ENCODE data around the gene TMEM86B. TPM values are rescaled to one million over a fixed set of nuclear protein-coding genes. Genes with fewer than 3 reads are reported as not detected.

Gene TMEM86B
- total RNA-seq, 1 donor from 2014 or later, result 6.7 TPM

DNA sequence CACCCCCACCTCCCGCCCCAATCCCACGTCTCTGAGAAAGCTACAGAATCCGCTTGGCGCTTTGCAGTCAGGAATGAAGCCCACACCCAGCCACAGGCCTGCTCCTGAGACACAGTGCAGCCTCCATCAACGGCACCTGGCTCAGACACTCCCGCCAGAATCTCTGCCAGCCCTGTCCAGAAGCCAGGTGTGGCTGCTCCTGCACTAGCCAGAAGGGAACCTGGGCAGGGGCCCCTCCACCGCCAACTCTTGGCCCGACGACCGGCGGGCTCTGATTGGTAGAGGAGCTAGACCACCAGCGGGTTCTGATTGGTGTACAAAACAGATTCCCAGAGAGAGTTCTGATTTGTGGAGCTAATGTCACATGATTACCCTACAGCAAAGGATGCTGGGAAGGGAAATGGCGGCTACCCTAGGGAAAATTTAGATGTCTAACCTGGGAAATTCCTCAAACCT, 33.1 kb upstream of the TMEM86B start:
- no peak for DNase-seq (ENCODE audit: low spot score in 2 of 2, unreplicated experiment in 2 of 2)
- Mint-ChIP-seq H3K4me3 (no peak overlapping the region), H3K27ac (no peak overlapping the region), H3K27me3 (ENCODE audit: low read depth) (no peaks in the 10 kb centered on the region), H3K4me1 (peaks cover 22% of the 10 kb centered on the region), H3K36me3 (peaks cover 6% of the 10 kb centered on the region), H3K9me3 (peaks cover 6% of the 10 kb centered on the region)
- TF ChIP-seq, protein P1, sequence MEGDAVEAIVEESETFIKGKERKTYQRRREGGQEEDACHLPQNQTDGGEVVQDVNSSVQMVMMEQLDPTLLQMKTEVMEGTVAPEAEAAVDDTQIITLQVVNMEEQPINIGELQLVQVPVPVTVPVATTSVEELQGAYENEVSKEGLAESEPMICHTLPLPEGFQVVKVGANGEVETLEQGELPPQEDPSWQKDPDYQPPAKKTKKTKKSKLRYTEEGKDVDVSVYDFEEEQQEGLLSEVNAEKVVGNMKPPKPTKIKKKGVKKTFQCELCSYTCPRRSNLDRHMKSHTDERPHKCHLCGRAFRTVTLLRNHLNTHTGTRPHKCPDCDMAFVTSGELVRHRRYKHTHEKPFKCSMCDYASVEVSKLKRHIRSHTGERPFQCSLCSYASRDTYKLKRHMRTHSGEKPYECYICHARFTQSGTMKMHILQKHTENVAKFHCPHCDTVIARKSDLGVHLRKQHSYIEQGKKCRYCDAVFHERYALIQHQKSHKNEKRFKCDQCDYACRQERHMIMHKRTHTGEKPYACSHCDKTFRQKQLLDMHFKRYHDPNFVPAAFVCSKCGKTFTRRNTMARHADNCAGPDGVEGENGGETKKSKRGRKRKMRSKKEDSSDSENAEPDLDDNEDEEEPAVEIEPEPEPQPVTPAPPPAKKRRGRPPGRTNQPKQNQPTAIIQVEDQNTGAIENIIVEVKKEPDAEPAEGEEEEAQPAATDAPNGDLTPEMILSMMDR (IDR thresholded peaks at IDR 0.05; ENCODE audit: unreplicated experiment), result no peak

DNA sequence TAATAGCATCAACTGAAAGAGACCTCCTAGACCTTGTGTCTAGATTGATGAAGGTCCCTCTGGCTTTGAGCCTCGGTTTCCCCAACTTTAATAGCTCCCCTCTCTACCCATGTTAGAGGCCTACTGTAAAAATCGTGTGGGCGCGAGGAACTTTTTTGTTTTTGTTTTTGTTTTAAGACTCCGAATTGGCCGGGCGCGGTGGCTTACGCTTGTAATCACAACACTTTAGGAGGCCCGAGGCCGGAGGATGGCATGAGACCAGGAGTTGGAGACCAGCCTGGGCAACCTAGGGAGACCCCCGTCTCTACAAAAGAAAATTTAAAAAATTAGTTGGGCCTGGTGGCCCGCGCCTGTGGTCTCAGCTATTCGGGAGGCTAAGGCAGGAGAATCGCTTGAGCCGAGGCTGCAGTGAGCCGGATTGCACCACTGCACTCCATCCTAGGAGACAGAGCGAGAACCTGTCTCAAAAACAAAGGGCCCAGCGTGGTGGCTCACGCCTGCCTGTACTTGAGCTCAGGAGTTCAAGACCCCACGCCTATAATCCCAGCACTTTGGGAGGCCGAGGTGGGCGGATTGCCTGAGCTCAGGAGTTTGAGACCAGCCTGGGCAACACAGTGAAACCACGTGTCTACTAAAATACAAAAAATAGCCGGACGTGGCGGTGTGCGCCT, 31.1 kb upstream of the TMEM86B start:
- Mint-ChIP-seq H3K4me3 (peak overlapping the region; percentile 77), H3K27ac (peak overlapping the region; percentile 98), H3K36me3 (no peaks in the 10 kb centered on the region), H3K4me1 (peaks cover 36% of the 10 kb centered on the region), H3K27me3 (ENCODE audit: low read depth) (no peaks in the 10 kb centered on the region), H3K9me3 (no peaks in the 10 kb centered on the region)
- TF ChIP-seq, protein P1 (IDR thresholded peaks at IDR 0.05; ENCODE audit: unreplicated experiment), result no peak
- DNase-seq (ENCODE audit: low spot score in 2 of 2, unreplicated experiment in 2 of 2), result no peak

DNA sequence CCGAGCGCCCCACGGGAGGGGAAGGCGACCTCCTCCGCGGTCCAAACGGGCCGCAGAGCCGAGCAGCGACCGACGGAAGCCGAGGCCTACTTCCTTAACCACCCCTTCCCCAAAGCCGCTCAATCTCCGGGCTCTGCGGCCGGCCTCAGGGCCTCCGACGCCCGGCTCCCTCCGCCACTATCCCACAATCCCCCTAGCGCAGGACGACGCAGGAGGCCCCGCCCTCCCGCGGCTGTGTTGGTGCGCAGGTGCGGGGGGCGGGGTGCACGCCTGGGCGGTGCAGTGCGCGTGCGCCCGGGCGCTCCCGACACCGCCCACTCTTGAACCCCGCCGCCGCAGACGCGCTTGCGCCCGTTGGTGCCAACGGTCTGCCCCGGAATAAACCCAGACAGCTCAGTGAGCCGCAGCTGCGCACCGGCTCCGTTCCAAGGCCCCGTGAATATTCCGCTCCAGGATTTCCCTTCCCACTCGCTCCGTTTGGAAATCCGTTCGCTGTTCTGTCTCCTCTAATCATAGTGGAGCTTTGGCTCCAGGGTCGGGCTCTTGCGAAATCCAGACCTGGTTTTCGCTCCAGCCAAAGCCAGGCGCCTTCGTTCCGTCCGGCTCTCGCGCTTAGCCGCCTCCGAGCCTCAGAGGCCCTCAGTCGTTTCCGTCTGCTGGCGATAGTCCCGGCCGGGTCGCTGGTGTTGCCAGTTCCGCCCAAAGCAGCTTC, 30.4 kb upstream of the TMEM86B start, which contains the start of gene PPP6R1:
Gene PPP6R1 (minus strand): TSS at position 190 of the 712 bp plus-strand sequence. CDS start 11,914 bp downstream, outside the sequence.
- no peaks in the 10 kb centered on the region for H3K36me3 Mint-ChIP-seq
- H3K4me1 Mint-ChIP-seq, result peaks cover 37% of the 10 kb centered on the region
- TF ChIP-seq, protein P1 (IDR thresholded peaks at IDR 0.05; ENCODE audit: unreplicated experiment), result no peak
- peak within 1 kb of the TSS; percentile 98 for H3K27ac Mint-ChIP-seq
- DNase-seq (ENCODE audit: low spot score in 2 of 2, unreplicated experiment in 2 of 2), result peak; percentile 96 to 99
- peak within 1 kb of the TSS; percentile 99 for H3K4me3 Mint-ChIP-seq
- no peaks in the 10 kb centered on the region for H3K9me3 Mint-ChIP-seq
- H3K27me3 Mint-ChIP-seq (ENCODE audit: low read depth), result no peaks in the 10 kb centered on the region

DNA sequence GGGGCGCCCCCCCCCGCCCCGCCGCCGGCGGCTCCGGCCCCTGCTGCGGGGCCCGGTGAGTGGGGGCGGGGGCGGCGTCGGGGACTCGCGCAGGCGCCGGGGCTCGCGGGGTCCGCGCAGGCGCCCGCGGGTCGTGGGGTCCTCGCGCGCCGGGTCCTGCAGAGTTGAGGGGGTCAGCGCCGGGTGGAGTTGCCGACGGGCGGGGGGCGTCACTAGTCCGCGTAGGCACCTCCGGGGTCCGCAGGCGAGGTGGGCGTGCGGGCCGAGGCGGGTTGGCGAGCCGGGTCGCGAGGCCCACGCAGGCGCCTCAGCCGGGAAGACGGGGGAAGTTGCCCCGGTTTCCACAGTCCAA, 29.9 kb upstream of the TMEM86B start:
- TF ChIP-seq, protein P1 (IDR thresholded peaks at IDR 0.05; ENCODE audit: unreplicated experiment), result no peak
- H3K4me1 Mint-ChIP-seq, result peaks cover 37% of the 10 kb centered on the region
- no peaks in the 10 kb centered on the region for H3K27me3 Mint-ChIP-seq (ENCODE audit: low read depth)
- peak overlapping the region; percentile 43 for H3K27ac Mint-ChIP-seq
- H3K36me3 Mint-ChIP-seq, result no peaks in the 10 kb centered on the region
- peak overlapping the region; percentile 77 for H3K4me3 Mint-ChIP-seq
- peak in 1 of 2 experiments; percentile 42 for DNase-seq (ENCODE audit: low spot score in 2 of 2, unreplicated experiment in 2 of 2)
- H3K9me3 Mint-ChIP-seq, result no peaks in the 10 kb centered on the region

DNA sequence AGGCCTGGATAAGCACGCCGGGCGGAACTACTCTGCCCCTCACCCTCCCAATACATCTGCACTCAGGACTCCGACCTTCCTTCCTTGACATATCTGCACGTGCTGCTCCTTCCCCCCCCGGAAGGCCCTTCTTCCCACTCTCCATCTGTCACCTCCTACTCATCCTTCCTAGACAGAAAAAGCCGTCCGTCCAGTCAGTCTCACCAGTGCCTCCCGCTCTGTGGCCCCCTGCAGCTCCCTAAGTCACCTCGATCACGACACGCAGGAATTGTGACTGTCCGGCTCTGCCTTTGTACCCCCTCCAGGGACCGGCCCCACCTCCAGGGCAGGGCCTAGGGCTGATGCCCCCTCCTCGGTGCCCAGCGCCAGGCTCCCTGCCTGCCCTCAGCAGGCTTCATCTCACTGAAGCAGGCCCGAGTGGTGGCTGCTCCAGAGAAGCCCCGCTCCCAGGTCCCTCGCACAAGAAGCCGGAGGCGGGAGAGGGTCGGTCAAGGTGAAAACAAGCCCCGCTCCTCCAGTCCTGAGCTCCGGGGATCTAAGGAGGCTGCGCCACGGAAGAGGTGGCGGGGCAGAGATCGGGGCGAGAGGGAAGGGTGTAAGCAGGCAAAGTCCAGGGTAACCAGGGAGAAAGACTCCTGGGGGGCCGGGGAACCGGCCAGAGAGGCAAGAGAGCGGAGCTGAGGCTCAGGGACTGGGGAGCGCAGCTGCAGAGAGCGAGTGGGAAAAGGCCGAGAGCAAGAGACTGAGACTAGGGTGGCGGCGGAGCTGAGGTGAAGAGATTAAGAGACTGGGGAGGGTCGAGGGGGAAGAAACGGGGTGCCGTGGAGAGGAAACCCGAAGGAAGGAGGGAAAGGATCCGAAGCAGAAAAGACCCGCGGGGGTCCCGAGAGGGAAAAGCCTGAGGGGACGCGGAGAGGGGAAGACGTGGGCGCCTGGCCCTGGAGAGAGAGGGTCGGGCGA, 29.2 kb upstream of the TMEM86B start:
- peak in 1 of 2 experiments; percentile 41 for DNase-seq (ENCODE audit: low spot score in 2 of 2, unreplicated experiment in 2 of 2)
- H3K4me3 Mint-ChIP-seq, result peak overlapping the region; percentile 99
- no peaks in the 10 kb centered on the region for H3K36me3 Mint-ChIP-seq
- TF ChIP-seq, protein P1 (IDR thresholded peaks at IDR 0.05; ENCODE audit: unreplicated experiment), result no peak
- no peaks in the 10 kb centered on the region for H3K9me3 Mint-ChIP-seq
- H3K27ac Mint-ChIP-seq, result peak overlapping the region; percentile 94
- H3K4me1 Mint-ChIP-seq, result peaks cover 37% of the 10 kb centered on the region
- no peaks in the 10 kb centered on the region for H3K27me3 Mint-ChIP-seq (ENCODE audit: low read depth)
